ENCODE measurements around the gene P4HA3.

- no peak for TF ChIP-seq CTCF (IDR thresholded peaks at IDR 0.05; ENCODE audit: low read depth, low read length)
- no peak for TF ChIP-seq POLR2A (IDR thresholded peaks at IDR 0.05; ENCODE audit: extremely low read depth, insufficient read length)
- no peak for TF ChIP-seq MYC (IDR thresholded peaks at IDR 0.05; ENCODE audit: low read depth, low read length)
- TF ChIP-seq MAX (IDR thresholded peaks at IDR 0.05; ENCODE audit: low read depth, low read length) = no peak
Observed at GRCh38 chr11:74221816-74222215, 89.6 kb downstream of the P4HA3 start.
